GM21447 (cell line): ENCODE measurements around the gene FLRT2.

Experiments used
- ATAC-seq: cut with Tn5 transposase; IDR thresholded peaks from one replicate; pipeline ENCODE4 v1.9.1; 2021; ENCODE audit not compliant: unreplicated experiment

The FLRT2 gene

DNA sequence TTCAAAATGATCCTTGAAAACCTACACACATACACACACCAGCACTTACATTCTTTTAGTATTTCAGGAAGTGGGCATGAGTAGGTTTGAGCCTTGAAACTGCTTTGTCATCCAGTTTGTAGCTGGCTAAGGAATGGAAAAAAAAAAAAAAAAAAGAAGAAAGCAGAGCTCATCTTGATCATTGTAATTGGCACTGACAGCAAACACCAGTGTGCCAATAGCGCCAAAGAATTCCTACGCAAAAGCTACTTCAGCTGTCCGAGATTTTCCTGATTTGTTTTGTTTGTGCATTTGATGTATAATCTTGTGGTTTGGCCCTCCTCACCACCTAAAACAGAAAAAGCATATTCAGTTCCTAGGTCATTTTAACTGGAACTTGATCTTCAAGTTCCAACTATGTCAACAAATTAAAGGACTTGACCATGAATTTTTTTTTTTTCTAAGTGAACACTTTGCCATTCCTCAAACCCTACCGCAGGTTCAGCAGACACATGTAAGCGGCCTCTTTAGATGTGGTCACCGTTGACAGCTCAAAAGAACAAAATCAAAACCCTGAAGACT, 57.3 kb downstream of the FLRT2 start:
- ATAC-seq = no peak

DNA sequence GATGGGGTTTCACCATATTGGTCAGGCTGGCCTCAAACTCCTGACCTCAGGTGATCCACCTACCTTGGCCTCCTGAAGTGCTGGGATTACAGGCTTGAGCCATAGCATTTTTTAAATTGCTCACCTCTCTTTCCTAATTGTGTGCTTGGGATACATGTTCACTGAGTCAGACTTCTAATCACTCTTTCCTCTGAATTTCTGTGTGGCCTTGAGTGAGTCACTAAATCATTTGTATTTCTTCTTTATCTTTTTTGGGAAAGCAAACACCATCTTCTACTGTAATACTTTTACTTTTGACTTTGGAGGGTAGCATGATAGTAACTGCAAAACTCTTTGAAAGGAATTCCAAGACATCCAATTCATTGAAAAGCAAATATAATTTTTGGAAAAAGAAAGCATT, 60.8 kb downstream of the FLRT2 start:
- ATAC-seq = no peak

DNA sequence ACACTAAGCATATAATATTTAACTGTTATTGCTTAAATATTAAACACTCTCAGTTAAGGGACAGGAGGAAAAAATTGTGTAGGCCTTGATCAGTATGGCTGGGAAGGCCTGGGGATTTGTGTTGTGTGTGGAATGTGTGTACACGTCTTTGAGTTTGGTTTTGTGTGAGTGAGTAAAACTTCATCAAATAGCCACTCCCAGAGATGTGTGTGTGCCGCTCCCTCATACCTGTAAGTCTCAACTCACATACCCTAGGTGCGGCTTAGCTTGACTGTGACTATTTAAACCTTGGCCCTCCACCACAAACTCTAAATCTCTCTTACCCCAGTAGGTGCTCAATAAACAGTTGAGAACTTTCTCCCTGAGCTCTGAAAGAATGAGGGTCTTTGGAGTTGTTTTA, 64.3 kb downstream of the FLRT2 start:
- no peak for ATAC-seq

DNA sequence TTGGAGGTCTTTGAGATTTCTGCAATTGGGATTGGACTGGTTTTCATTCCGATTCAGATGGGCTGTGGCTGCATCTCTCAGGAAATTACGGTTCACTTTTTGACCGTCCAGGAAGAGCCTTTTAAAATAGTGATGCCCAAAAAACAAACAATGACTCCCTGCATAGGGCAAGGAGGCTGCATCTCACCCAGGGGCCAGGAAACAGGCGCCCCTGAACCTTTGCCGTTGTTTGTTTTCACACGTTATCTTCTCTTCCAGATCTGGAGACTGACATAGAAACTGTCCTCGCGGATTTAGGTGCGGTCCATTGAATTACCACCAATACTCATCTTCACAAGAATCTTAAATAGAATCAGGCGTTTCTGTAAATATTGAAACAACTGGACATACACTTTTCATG, 66.0 kb downstream of the FLRT2 start:
- ATAC-seq = no peak

DNA sequence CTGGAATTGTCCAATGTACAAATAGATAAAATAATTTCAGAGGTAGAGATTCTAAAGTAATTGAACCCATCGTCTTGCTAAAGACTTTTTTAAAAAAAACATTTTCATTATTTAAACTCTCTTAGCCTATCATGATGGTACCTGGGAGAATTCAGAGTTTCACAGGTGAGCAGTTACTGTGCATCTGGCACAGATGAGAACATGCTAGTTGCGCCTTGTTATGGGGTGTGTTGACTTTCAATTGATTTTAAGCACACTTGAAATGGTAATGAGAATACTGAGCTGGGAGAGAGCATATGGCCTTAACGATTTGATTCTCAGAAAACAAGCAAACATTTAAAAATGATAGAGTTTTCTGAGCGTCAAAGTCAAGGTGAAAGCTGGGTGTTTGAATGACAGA, 66.6 kb downstream of the FLRT2 start:
- ATAC-seq = no peak

DNA sequence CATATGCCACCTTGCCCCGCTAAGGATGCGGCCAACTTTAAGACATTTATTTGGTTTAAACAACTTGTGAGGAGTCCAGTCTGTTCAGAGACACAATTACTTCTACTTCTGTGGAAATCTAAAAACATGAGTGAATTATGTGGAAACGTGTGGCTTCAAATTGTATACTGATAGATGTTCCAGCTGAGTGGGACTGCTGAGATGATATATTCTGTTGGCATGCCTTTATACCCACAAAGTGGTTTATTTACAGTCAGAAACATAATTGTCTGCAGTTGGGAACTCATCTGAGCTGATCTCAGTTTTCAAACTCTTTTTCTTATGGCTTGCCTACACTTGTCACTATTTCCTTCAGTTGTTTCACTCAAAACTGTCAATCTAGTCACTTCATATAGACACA, 67.8 kb downstream of the FLRT2 start:
- no peak for ATAC-seq

DNA sequence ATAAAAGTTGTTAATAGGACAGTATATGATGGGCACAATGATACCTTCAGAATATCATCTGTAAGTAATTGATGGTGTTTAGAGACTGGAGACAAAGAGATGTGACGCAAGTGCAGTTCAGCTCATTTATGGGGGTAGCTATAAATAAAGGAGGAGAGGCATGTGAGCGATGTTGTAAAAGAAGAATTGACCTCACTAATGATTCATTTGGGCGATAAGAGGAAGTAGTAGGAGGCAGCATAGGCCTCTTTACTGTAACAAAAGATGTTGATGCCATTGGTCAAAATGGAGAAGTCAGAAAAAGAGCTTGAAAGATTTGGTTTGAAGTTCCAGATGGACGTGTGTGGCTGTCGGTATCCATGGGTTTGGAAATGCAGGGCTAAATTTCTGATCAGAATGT, 70.0 kb downstream of the FLRT2 start:
- no peak for ATAC-seq

DNA sequence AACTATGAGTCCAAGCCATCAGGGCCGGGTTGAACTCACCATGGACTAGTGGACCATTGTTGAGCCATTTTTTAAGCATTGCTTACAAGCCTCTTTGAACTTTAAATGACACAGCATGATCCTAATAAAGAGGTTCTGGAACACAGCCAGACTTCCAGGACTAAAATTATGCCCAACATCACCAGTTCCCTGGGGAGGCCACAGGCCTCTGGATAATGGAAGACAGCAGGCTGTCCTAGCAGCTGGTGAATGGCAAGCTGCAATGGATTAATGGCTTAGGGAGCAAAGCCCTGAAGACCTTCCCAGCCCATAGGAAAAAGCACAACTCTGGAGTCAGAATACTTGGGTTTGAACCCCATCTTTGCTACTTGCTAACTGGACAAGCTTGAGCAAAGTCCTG, 71.3 kb downstream of the FLRT2 start:
- no peak for ATAC-seq

DNA sequence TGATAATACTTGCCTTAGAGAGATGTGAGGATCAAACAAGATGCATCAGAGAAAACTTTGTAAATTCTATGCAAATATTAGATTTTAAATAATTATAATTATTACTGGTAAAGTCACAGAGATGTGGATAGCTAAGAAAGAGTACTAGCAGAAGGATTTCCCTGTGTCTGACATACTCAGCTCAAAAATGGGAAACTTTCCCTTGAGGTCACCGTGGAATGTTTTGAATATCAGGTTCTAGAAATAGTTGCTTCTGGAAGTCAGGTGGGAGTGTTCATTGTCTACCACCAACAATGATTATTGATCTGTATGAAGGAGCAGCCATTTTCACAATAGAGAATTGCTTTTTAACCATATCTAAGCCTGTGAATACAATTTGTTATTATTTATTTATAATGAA, 71.7 kb downstream of the FLRT2 start:
- no peak for ATAC-seq

DNA sequence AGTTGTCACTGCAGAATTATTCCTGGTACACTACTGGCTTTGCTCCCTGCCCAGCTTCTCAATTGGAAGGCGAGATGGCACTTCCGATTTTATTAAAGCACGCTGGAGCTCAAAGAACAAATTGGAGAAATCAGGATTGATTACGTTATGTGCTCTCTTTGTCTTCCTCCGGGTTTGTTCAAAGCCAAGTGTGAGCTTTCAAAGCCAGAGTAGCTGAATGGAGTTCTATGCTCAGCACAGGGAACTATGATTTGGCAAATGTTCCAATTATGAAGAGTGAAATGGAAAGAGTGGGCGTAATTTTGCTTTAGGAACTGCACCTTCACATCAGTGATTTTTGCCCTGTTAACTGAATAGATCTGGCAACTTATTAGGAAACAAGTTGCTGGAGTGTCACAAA, 72.4 kb downstream of the FLRT2 start:
- no peak for ATAC-seq

DNA sequence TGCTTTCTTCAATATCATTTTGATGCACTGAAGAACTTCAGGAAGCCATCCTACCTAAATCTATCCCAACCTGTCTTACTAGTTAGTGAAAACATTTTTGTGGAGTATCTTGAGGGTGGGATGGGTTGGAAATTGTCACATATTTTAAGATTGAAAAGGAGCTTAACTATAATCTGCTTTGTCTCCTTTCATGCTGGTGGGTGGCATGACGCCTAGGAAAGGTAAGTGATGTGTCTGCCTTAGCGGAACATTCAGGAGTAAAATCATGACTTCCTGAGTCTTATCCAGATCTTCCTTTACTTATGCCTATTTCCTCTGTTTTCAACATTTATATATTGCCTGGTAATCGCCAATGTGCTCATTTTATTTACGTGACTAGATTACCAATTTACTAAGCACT, 74.1 kb downstream of the FLRT2 start:
- ATAC-seq = no peak

DNA sequence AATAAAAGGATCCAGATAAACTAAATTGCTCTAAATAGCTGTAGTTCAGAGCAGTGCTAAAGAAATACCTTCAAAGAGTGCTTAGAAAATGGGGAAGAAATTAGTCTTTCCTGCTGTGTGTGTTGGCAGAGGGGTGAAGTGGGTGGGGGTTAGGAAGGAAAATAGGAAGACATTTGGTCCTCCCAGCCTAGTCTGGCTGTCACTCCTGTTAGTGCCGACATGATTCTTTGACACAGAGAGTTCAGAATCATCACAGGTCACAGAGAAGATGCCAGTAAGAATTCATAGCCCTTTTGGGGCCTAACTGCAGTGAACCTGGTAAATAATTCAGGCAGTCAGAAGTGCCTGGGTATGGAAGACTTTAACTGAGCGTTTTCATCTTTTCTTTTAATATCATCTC, 74.8 kb downstream of the FLRT2 start:
- ATAC-seq = no peak

DNA sequence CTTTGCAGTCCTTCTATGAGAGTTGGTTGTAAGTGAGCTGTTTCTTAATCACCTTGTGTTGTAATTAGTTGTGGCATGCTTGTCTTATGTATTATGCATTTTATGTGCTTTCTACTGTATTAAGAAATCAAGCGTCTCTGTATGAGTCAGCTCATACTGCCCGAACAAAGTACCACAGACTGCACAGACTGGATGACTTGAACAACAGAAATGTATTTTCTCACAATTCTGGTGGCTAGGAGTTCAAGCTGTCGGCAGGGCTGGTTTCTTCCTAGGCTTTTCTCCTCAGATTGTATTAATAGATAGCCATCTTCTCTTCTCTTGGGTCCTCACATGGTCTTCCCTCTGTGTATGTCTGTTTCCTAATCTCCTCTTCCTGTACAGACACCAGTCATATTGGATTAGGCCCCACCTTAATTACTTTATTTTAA, 77.7 kb downstream of the FLRT2 start:
- no peak for ATAC-seq

DNA sequence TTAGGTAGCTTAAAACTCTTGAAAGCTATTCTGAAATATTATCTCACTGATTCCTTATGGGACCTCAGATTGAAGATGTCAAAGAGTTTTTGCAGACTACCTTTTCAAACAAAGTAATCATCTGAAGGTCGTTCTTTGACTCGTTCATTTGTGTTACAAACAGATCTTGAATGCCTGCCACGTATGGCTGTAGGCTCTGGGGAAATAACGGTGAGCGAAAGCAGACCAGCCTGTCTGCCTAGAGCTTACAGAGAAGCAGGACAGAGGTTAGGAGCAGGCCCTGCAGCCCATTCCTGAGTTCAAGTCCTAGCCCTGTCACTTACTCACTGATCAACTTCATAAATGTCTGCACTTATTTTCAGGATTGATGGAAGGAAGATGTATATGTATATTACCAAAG, 83.6 kb downstream of the FLRT2 start:
- ATAC-seq = no peak

DNA sequence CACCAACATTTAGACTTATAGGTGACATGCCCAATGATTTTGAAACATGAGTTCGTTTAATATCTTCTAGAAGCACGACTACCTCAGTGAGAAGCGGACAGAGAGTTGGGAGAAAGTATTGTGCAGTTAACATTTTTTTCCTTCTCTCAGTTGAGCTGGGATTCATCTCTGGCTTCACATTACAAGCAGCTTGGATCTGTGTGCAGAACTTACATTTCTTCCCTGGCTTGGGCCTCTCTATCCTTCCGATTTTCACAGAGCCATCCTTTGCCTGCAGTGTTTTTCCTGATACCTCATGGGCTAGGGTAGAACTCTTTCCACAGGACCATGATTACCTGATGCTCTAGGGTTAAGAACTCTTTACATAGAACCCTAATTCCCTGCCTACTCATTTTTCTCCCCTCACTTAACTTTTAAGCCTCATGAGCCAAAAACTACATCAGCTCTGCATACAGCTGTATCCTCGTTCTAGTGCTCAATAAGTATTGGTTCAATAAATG, 86.5 kb downstream of the FLRT2 start:
- ATAC-seq = no peak

DNA sequence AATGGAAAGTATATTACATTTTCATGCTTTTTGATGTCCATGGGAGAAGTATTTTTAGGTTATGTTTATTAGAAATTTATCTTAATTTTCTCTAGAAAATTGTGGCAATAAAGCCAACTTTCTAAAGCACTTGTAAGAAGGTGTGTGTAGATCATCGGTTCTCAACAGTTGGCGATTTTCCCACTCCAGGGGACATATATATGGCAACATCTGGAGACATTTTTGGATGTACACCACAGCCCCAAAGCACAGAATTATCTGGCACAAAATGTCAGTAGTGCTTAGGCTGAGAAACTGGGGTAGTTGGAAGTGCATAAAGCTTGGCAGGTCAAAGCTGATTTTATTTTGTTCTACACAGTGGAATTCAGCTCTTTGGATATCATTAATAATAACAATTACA, 86.9 kb downstream of the FLRT2 start:
- ATAC-seq = no peak

DNA sequence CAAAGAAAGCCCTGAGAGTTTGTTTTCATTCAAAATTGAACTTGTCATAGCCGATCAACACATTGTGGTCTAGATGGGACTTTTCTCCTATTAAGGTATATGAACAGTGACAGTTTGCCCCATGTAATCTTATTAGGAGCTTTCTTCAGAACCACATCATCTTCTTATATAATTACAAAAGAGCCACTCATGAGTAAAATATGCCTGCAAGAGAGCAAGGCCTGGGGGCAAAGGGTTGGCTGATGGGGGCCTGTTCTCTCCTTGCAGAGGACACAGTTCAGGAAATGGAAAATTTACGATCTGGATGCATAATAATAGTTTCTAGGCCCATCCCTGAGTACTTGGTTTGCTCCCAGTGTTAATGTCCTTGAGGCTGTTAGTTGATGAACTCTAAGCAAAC, 87.8 kb downstream of the FLRT2 start:
- no peak for ATAC-seq

DNA sequence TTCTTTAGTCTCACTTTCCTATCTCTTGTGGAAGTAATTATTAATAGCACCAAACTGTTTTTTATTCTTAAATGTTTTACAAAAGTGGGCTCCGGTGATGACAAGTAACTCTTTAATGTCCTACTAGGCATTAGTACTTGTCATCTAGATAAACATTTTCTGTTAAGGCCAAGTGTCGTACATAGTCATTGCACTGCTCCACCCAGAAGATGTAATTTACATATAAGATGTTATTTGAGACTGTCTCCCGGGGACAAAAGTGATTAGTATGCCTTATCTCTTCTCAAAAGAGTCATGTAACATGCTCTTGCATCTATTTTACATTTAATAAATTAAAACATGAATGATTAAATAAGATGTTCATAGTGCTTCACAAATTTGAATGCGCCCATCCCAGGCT, 88.4 kb downstream of the FLRT2 start:
- ATAC-seq = no peak

DNA sequence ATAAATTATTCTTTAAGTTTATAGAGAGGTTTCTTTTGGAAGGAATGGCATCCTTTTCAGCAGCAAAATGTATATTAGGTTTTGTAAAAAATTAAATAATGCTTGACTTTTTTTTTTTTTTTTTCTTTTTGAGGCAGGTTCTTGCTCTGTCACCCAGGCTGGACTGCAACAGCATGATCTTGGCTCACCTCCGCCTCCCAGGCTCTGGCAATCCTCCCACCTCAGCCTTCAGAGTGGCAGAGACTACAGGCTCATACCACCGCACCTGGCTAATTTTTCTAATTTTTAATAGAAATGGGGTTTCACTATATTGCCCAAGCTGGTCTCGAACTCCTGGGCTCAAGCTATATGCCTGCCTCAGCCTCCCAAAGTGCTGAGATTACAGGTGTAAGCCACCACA, 89.0 kb downstream of the FLRT2 start:
- no peak for ATAC-seq

DNA sequence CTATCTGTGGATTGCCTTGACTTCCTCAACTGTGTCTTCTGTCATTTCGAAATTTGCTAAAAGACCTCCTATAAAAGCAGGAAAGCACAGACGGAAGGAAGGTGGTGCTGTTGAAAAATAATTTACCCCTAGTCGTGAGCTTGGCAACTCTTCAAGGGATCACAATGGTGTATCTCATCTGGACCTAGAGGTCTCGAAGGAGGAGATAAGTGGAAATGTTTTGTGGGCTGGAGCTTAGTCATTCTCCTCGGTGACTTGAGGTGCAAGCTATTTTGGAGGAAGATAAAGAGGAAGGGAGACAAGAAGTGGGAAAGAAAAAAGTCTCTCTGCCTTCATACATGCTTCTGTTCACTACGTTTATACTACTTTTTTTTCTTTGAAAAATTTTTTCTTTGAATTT, 89.9 kb downstream of the FLRT2 start:
- no peak for ATAC-seq

DNA sequence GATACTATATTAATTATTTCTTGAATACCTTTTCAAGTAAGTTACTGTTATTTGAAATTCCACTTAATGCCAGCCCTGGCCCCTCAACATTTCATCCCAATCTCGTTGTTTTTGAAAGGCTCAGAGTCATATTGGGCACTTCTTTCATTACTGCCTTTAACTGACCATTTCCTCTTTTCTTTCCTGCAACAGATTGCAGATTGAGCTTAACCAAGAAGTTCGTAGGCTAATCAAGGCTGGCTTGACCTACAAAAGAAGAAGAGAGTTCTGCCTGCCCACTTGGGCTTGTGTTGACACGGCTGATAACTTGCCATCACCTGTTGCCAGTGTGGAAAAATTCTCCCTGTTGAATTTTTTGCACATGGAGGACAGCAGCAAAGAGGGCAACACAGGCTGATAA, 91.0 kb downstream of the FLRT2 start:
- no peak for ATAC-seq

DNA sequence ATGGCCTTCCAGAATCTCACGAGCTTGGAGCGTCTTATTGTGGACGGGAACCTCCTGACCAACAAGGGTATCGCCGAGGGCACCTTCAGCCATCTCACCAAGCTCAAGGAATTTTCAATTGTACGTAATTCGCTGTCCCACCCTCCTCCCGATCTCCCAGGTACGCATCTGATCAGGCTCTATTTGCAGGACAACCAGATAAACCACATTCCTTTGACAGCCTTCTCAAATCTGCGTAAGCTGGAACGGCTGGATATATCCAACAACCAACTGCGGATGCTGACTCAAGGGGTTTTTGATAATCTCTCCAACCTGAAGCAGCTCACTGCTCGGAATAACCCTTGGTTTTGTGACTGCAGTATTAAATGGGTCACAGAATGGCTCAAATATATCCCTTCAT, 92.2 kb downstream of the FLRT2 start:
- ATAC-seq = no peak

DNA sequence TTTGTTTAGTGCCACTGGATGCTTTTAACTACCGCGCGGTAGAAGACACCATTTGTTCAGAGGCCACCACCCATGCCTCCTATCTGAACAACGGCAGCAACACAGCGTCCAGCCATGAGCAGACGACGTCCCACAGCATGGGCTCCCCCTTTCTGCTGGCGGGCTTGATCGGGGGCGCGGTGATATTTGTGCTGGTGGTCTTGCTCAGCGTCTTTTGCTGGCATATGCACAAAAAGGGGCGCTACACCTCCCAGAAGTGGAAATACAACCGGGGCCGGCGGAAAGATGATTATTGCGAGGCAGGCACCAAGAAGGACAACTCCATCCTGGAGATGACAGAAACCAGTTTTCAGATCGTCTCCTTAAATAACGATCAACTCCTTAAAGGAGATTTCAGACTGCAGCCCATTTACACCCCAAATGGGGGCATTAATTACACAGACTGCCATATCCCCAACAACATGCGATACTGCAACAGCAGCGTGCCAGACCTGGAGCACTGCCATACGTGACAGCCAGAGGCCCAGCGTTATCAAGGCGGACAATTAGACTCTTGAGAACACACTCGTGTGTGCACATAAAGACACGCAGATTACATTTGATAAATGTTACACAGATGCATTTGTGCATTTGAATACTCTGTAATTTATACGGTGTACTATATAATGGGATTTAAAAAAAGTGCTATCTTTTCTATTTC, 93.2 kb downstream of the FLRT2 start:
- no peak for ATAC-seq
